HUES6 (cell line): Measurements from ENCODE around the gene OR56B1.

Experiments used
- H3K27ac ChIP-seq: 2 replicates; pipeline ENCODE4 v1.7.0; 2013; ENCODE audit warnings: low read depth, mild to moderate bottlenecking, low read length, inconsistent platforms
- H3K27me3 ChIP-seq: 2 replicates; pipeline ENCODE4 v1.6.1; 2013; ENCODE audit warnings: low read length; ENCODE audit not compliant: control insufficient read depth, insufficient read depth
- H3K36me3 ChIP-seq: 2 replicates; pipeline ENCODE4 v1.6.1; 2013; ENCODE audit warnings: low read length; ENCODE audit not compliant: control insufficient read depth, insufficient read depth
- H3K4me1 ChIP-seq: 2 replicates; pipeline ENCODE4 v1.6.1; 2013; ENCODE audit warnings: low read length; ENCODE audit not compliant: control insufficient read depth, insufficient read depth
- H3K4me3 ChIP-seq: 2 replicates; pipeline ENCODE4 v1.5.1; 2013; ENCODE audit warnings: low read depth, low read length
- H3K9ac ChIP-seq: one replicate; pipeline ENCODE4 v1.6.1; 2013; ENCODE audit warnings: mild to moderate bottlenecking, low read length
- H3K9me3 ChIP-seq: 2 replicates; pipeline ENCODE4 v1.6.1; 2013; ENCODE audit warnings: low read depth, low read length; ENCODE audit not compliant: control insufficient read depth, insufficient read depth

Gene OR56B1

DNA sequence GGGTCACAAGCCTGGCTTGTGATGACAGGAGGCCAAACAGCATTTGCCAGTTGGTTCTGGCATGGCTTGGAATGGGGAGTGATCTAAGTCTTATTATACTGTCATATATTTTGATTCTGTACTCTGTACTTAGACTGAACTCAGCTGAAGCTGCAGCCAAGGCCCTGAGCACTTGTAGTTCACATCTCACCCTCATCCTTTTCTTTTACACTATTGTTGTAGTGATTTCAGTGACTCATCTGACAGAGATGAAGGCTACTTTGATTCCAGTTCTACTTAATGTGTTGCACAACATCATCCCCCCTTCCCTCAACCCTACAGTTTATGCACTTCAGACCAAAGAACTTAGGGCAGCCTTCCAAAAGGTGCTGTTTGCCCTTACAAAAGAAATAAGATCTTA is 843 bp downstream of the OR56B1 start:
- no peaks in the 10 kb centered on the region for H3K4me1 ChIP-seq
- no peaks in the 10 kb centered on the region for H3K27me3 ChIP-seq
- H3K9ac ChIP-seq, result no peak overlapping the region

DNA sequence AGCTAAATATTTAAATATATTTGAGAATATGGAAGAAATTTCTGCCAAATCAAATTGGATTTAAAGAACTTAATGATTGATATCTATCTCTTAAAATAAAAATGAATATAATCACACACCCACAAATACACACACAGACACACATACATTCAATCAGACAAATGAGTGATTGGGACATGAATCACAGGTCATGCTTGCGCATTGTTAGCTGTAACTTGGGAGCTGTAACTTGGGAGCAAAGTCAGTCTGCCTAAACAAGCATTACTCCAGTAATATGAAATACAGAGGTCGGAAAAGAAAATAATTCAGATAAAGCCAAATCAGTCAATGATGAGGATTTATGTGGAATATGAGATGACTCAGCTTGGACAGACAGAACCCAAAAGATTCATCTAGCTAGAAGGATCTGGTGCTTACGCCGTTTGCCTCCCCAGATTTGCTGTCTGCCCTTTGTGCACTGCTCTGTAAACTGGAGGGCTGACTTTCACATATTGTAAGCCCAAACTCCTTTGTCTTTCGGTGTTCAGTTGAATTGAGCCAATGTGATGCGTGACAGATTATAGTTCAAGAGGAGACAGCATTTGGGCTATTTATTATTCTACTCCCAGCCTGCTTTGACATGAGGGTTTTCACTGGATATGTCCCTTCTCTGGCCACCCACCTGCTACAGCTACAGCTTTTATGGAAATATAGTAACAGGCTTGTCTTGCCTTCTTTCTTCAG is 1.6 kb downstream of the OR56B1 start:
- H3K36me3 ChIP-seq, result no peaks in the 10 kb centered on the region
- no peak overlapping the region for H3K9ac ChIP-seq
- no peaks in the 10 kb centered on the region for H3K9me3 ChIP-seq
- no peaks in the 10 kb centered on the region for H3K4me1 ChIP-seq
- H3K27me3 ChIP-seq, result no peaks in the 10 kb centered on the region
- H3K4me3 ChIP-seq, result no peak overlapping the region
- H3K27ac ChIP-seq, result no peak overlapping the region

More for the DNA sequence above, 843 bp downstream of the OR56B1 start:
- no peaks in the 10 kb centered on the region for H3K9me3 ChIP-seq
- no peak overlapping the region for H3K4me3 ChIP-seq
- H3K27ac ChIP-seq, result no peak overlapping the region
- H3K36me3 ChIP-seq, result no peaks in the 10 kb centered on the region

DNA sequence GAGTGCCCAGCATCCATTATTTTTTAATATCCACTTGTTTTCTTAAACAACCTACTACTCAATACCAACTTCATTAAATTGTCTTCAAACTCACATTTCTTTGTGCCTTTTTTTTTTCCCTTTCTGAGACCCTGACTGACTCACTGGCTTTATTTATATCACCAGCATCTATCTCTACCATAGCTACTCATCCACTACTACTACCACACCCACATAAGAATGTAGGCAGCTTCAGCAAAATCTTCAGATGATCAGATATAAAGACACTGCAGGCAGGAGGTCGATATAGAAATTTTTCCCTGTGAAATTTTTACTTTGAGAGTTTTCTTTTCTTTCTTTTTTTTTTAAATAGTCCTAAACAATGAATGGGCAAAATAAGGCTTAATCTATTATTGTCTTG is 2.2 kb downstream of the OR56B1 start:
- Histone ChIP-seq H3K27ac (no peak overlapping the region), H3K9ac (no peak overlapping the region), H3K4me1 (no peaks in the 10 kb centered on the region), H3K36me3 (no peaks in the 10 kb centered on the region), H3K4me3 (no peak overlapping the region), H3K9me3 (no peaks in the 10 kb centered on the region), H3K27me3 (no peaks in the 10 kb centered on the region)

DNA sequence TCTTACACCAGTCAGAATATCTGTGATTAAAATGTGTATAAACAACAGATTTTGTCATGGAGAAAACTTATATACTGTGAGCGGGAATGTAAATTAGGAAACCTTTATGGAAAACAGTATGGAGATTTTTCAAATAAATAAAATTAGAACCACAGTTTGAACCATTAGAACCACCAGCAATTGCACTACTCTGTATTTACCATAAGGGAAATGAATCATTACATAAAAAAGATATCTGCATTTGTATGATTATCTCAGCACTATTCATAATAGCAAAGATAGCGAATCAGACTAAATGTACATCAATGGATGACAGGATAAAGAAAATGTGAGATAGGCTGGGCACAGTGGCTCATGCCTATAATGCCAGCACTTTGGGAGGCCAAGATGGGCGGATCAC is 10.4 kb downstream of the OR56B1 start:
- no peak overlapping the region for H3K4me3 ChIP-seq
- H3K27me3 ChIP-seq, result no peaks in the 10 kb centered on the region
- no peaks in the 10 kb centered on the region for H3K36me3 ChIP-seq
- no peak overlapping the region for H3K27ac ChIP-seq
- no peak overlapping the region for H3K9ac ChIP-seq
- H3K9me3 ChIP-seq, result no peaks in the 10 kb centered on the region
- no peaks in the 10 kb centered on the region for H3K4me1 ChIP-seq

DNA sequence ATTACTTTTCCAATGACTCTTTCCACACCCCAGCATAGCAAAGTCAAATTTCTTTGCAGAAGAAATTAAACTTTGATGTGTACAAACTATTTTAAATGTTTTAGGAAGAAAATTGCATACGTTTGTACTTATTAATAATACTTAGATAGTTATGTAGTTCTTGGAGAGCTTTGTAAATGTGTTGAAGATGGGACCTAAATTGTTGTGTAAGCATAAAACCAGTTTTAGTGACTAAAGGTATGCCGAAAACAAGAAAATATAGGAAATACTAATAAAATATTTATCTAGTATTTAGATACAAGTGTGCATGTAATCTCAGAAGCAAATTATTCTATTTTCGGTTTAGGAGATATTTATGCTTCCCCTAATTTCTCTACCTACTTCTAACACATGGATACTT is 13.6 kb downstream of the OR56B1 start:
- H3K9ac ChIP-seq, result no peak overlapping the region
- no peaks in the 10 kb centered on the region for H3K4me1 ChIP-seq
- no peak overlapping the region for H3K4me3 ChIP-seq
- no peaks in the 10 kb centered on the region for H3K27me3 ChIP-seq
- H3K36me3 ChIP-seq, result no peaks in the 10 kb centered on the region
- H3K9me3 ChIP-seq, result no peaks in the 10 kb centered on the region
- no peak overlapping the region for H3K27ac ChIP-seq

DNA sequence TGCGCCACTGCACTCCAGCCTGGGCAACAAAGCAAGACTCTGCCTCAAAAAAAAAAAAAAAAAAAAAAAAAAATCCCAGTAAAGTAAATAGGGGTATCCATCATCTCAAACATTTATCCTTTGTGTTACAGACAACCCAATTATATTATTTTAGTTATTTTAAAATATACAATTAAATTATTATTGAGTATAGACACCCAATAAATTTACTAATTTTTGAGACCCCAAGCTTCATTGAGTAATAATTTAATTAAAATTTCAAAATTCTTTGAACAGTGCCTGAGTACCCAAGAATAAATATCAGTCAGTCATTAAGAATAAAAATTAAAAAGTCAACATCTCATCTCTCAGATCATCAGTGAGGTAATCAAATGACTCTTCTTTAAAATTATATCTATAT is 17.7 kb downstream of the OR56B1 start, which contains the start of gene OR52N4:
Gene OR52N4, plus strand, starts transcription at position 301 of the 400 bp plus-strand sequence. CDS start 498 bp downstream, outside the sequence.
- Histone ChIP-seq H3K9ac (no peak within 1 kb of the TSS), H3K27me3 (no peaks in the 10 kb centered on the region), H3K9me3 (no peaks in the 10 kb centered on the region), H3K4me1 (no peaks in the 10 kb centered on the region), H3K36me3 (no peaks in the 10 kb centered on the region), H3K27ac (no peak within 1 kb of the TSS), H3K4me3 (no peak within 1 kb of the TSS)

DNA sequence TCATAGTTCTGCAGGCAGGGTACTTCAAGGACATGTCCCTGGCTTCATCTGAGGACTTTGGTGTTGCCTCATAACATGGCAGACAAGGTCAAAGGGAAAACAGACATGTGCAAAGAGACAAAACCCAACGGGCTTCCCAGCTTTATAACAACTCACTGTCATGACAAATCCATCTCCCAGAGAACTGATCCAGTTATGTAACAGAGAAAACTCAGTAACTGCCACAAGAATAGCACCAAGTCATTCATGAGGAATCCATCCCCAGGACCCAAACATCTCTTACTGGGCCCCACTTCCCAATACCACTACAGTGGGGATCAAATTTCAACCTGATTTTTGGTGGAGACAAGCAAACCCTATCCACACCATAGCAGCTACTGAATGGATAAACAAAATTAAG is 30.8 kb downstream of the OR56B1 start:
- no peaks in the 10 kb centered on the region for H3K27me3 ChIP-seq
- H3K36me3 ChIP-seq, result no peaks in the 10 kb centered on the region
- H3K27ac ChIP-seq, result no peak overlapping the region
- no peaks in the 10 kb centered on the region for H3K9me3 ChIP-seq
- no peaks in the 10 kb centered on the region for H3K4me1 ChIP-seq
- H3K4me3 ChIP-seq, result no peak overlapping the region
- H3K9ac ChIP-seq, result no peak overlapping the region

DNA sequence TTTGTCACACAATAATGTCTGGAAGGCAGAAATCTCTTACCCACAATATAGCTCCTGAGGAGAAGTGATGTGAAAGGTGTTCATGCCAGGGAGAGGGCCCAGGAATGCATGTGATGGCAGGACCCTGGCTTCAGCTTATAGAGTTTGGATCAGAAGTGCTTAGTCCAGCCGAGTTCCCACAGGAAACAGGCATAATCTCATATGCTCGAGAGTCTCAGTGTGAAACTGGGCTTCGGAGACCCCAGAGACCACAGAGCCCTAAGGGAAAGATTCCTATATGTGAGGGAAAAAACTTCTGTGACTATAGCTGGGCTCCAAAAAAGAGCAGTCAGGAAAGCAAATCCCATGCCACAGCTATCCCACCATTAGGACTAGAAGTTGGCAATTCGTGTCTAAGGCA is 47.0 kb downstream of the OR56B1 start, which contains the start of gene OR52N5:
Gene OR52N5, minus strand, starts transcription at position 101 of the 400 bp plus-strand sequence. CDS start 4,721 bp downstream, outside the sequence.
- no peaks in the 10 kb centered on the region for H3K9me3 ChIP-seq
- no peak within 1 kb of the TSS for H3K27ac ChIP-seq
- H3K9ac ChIP-seq, result no peak within 1 kb of the TSS
- H3K27me3 ChIP-seq, result no peaks in the 10 kb centered on the region
- no peaks in the 10 kb centered on the region for H3K36me3 ChIP-seq
- no peak within 1 kb of the TSS for H3K4me3 ChIP-seq
- no peaks in the 10 kb centered on the region for H3K4me1 ChIP-seq
